HG02970 (cell line): ENCODE measurements around the gene WIPF2.

ENCODE experiments used
- ATAC-seq: cut with Tn5 transposase; IDR thresholded peaks from one replicate; pipeline ENCODE4 v1.9.1; 2021; ENCODE audit warnings: mild to moderate bottlenecking, moderate library complexity, moderate number of reproducible peaks; ENCODE audit not compliant: unreplicated experiment, low FRiP score

The WIPF2 gene

GRCh38 chr17:40312131-40312731, 93.1 kb downstream of the WIPF2 start:
- no peak for ATAC-seq

- ATAC-seq: no peak
Observed at GRCh38 chr17:40312893-40313667, 94.0 kb downstream of the WIPF2 start.

- ATAC-seq: no peak
Observed at GRCh38 chr17:40313668-40314583, 94.8 kb downstream of the WIPF2 start.

- ATAC-seq: no peak
Observed at GRCh38 chr17:40314584-40314956, 95.5 kb downstream of the WIPF2 start.

- no peak for ATAC-seq
Observed at GRCh38 chr17:40315206-40315605, 96.1 kb downstream of the WIPF2 start.

- no peak for ATAC-seq
Observed at GRCh38 chr17:40315678-40316570, 96.8 kb downstream of the WIPF2 start.

- ATAC-seq: no peak
Observed at GRCh38 chr17:40316571-40317344, 97.7 kb downstream of the WIPF2 start.

GRCh38 chr17:40317345-40317873, 98.3 kb downstream of the WIPF2 start:
- no peak for ATAC-seq

- peak; percentile 46 for ATAC-seq
Observed at GRCh38 chr17:40317880-40318829, 99.1 kb downstream of the WIPF2 start.

- no peak for ATAC-seq
Observed at GRCh38 chr17:40318830-40319391, 99.8 kb downstream of the WIPF2 start.

- ATAC-seq: no peak
Observed at GRCh38 chr17:40319651-40320540, 100.8 kb downstream of the WIPF2 start.

- ATAC-seq: no peak
Observed at GRCh38 chr17:40320756-40321523, 101.8 kb downstream of the WIPF2 start.

GRCh38 chr17:40321524-40321929, 102.4 kb downstream of the WIPF2 start:
- no peak for ATAC-seq

- ATAC-seq: no peak
Observed at GRCh38 chr17:40321961-40322357, 102.9 kb downstream of the WIPF2 start.

- ATAC-seq: peak; percentile 35
Observed at GRCh38 chr17:40322358-40323315, 103.5 kb downstream of the WIPF2 start.
